ENCODE measurements around the gene UBAP2. TPM values are rescaled to one million over a fixed set of nuclear protein-coding genes. Genes with fewer than 3 reads are reported as not detected.

The UBAP2 gene
- total RNA-seq, 2 experiments from 2014 or later = 35.0 to 38.0 TPM

GRCh38 chr9:33878691-33879366 lies 169.9 kb downstream of the UBAP2 start:
- Mint-ChIP-seq H3K27ac (no peak overlapping the region), H3K4me3 (no peak overlapping the region), H3K9me3 (no peaks in the 10 kb centered on the region), H3K27me3 (no peaks in the 10 kb centered on the region), H3K36me3 (no peaks in the 10 kb centered on the region), H3K4me1 (ENCODE audit: low read depth) (peaks cover 52% of the 10 kb centered on the region)
- ChIA-PET POLR2A (no interaction called here), CTCF (no interaction called here)
- DNase-seq = no peak
- intact Hi-C loops (cut with micrococcal nuclease) = no loop called here

GRCh38 chr9:33877727-33878489 lies 170.8 kb downstream of the UBAP2 start:
- H3K36me3 Mint-ChIP-seq = no peaks in the 10 kb centered on the region

More at GRCh38 chr9:33877727-33878489, 170.8 kb downstream of the UBAP2 start:
- H3K9me3 Mint-ChIP-seq = no peaks in the 10 kb centered on the region
- ChIA-PET CTCF (interaction anchor here (0.7 kb wide), 1 partner anchor 502 kb away, joined by 3 read pairs; no protein-coding TSS in a partner anchor), POLR2A (no interaction called here)
- intact Hi-C loops (cut with micrococcal nuclease) = no loop called here
- DNase-seq = no peak
- no peak overlapping the region for H3K4me3 Mint-ChIP-seq
- H3K4me1 Mint-ChIP-seq (ENCODE audit: low read depth) = peaks cover 48% of the 10 kb centered on the region
- H3K27me3 Mint-ChIP-seq = no peaks in the 10 kb centered on the region
- H3K27ac Mint-ChIP-seq = no peak overlapping the region

Other genes starting within 250 kb of the UBAP2 start
- gene UBE2R2, start 231.7 kb downstream of the UBAP2 start, total RNA-seq = 10 to 100 TPM; 42.3 to 43.9 TPM
- gene DCAF12, start 77.8 kb upstream of the UBAP2 start, total RNA-seq = 10 to 100 TPM; 32.5 to 35.4 TPM
- 10 to 100 TPM; 30.5 to 32.0 TPM for gene UBAP1, start 130.2 kb upstream of the UBAP2 start, total RNA-seq

All from activated CD4-positive, alpha-beta memory T cell treated with anti-CD3 and anti-CD28 coated beads for 36 hours (primary cell).